GM21447 (cell line): ENCODE data around the gene GPR68.

Experiments used
- ATAC-seq: cut with Tn5 transposase; IDR thresholded peaks from one replicate; pipeline ENCODE4 v1.9.1; 2021; ENCODE audit not compliant: unreplicated experiment

The GPR68 gene, protein sequence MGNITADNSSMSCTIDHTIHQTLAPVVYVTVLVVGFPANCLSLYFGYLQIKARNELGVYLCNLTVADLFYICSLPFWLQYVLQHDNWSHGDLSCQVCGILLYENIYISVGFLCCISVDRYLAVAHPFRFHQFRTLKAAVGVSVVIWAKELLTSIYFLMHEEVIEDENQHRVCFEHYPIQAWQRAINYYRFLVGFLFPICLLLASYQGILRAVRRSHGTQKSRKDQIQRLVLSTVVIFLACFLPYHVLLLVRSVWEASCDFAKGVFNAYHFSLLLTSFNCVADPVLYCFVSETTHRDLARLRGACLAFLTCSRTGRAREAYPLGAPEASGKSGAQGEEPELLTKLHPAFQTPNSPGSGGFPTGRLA

DNA sequence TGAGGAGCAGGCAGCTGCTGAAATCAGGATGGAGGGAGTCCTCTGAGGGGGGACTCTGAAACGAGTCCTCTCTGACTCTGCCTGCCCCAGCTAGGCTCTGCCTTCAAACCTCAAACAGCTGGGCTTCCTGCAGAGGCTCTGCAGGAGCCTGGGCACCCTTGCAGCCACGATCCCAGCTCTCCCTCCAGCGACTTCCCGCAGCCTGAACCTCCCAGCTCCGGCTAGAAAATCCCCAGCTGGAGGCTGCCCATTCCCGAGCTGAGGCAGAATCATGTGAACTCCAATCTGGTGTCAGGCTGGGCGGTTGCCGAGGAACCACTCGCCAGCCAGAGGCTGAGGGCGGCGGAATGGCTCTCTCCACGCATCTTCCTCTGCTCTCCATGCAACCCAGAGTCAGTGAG is at the start of gene GPR68:
Gene GPR68, minus strand, starts transcription at position 204 of the 401 bp plus-strand sequence. CDS start 9,654 bp downstream, outside the sequence.
- no peak for ATAC-seq

DNA sequence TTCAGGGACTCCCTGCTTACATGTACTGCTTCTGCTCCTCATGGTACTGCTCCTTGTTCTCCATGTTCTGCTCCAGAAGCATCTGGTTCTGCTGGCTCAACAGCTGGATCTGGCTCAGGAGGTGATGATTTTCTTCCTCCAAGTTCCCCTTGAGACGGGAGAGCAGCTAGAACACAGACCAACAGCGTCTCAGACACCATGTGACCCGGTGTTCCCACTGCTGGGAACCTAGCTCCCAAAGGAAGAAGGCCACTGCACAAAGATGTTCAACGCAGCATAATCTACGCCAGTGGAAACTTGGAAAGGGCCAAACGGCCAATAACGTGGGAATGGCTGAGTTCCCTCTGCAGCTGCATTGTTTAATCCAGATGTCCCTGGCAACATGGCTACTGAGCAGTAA is 49.6 kb upstream of the GPR68 start:
- ATAC-seq: no peak

DNA sequence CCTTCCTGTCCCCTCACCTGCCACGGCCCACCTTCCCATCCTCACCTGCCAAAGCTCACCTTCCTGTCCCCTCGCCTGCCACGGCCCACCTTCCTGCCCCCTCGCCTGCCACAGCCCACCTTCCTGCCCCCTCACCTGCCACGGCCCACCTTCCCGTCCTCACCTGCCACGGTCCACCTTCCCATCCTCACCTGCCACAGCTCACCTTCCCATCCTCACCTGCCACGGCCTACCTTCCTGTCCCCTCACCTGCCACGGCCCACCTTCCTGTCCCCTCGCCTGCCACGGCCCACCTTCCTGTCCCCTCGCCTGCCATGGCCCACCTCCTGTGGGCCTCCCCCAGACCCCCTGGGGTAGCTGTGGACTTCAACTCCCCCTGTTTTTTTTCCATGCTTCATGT is 48.8 kb upstream of the GPR68 start:
- ATAC-seq: no peak

DNA sequence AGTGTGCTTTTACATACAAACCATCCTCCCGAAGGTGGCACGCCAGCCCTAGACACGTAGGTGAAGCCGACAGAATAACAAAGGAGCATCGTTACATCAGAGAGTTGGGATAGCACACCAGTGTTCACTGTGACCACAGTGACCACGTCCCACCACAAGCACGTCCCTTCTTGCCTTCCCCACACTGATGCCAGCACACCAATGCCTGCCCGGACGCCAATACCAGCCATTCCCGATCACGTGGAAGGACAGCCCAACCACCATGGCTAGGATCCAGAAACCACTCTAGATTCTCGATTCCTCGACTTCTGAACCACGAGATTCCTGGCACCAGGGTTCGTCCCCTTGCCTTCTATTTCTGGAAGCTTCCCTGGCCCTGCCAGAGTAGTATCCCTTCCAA is 48.0 kb upstream of the GPR68 start:
- ATAC-seq: no peak

DNA sequence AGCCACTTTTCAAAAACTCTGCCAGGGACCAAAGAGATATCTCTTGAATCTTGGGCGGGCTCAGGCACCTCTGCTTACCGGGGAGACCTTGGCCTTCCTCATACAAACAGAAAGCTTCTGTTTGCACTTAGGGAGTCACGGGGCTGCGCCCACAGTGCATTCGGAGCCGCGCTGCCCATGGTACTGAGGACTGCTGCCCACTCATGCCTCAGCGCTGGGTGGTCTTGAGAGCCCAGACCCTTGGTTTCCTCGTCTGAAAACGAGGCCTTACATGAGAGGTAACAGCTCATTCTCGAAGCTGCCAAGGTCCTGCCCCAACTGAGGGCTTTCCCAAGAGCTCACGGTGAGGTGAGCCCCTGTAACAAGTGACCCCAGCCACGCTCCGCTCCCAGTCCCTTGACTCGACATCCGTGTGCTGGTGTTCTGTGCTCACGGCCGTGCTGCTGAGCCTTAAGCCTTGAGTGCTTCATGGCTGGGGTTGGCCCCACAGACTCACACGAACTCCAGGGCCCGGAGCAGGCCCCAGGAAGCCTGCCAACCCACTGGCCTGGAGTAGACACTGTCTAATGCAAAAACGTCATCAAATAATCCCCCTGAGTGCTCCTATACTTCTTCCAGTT is 47.4 kb upstream of the GPR68 start:
- ATAC-seq: no peak

DNA sequence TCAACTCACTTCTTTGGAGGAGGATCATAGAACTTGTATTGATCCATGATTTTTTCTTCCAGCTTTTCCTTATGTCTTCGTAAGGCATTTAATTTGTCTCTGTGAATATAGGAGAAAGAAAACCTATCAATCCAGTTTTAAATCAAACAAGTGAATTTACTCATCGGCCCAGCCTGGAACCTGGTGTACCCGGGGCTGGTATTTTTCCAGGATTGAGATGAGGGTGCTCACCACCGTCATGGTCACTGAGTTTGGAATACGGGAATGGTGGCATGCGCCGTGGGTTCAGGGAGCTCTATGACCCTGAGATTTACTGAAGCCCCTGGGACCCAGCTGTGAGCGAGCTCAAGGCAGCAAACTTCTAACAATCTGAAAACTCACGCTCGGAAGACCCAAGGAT is 46.5 kb upstream of the GPR68 start:
- ATAC-seq: no peak

DNA sequence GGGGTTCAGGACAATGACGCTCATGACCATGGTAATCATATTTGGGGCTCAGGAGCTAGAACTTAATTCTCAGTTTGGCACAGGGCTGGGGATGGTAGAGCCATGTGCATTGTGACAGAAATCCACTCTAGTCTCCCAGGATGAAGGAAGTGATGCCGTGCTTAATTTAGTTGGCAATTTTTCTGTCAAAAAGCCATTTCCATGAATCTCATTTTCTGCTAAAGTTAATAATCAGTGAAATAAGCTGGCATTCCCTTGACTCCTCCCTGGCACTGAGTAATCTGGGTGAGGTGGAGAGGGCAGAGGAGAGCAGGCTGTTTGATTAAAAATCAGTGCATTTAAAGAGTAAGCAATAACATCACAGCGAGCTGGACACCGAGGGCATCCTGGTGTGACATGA is 45.0 kb upstream of the GPR68 start:
- ATAC-seq: no peak

DNA sequence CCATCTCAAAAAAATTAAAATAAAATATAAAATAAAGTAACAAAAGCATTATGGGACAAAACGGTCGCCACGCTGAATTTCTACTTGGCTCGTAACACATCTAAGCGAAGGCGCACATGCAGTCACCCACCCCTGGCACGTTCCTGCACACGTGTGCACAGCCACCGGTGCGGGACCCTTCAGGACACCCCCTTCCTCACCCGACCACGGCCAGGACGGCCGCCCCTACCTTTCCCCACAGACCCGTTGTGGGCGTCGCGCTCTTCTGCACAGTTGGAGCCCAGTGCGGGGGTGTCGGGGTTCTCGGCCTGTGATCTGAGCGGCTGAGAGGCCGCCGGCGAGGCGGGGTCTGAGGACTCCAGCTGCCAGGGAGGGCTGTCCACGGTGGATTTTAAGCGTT is 44.4 kb upstream of the GPR68 start:
- no peak for ATAC-seq

DNA sequence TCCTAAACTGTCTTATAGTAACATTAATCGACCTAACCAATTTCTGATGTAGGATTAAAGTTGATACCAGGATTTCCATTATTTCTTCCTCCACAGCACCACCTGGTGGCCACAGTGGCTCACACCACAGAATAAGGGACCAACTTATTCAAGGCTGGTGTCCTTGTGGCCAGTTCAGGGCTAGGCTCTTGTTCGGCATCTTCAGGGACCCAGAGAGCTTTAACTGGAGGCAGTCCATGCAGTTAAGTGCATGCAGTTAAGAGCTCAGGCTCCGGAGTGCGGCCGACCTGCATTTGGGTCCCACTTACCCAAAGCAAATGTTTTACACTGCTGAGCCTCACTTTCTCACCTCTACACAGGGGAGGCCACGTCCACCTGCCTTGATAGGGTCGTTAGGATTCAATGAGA is 42.0 kb upstream of the GPR68 start:
- peak; percentile 51 for ATAC-seq

DNA sequence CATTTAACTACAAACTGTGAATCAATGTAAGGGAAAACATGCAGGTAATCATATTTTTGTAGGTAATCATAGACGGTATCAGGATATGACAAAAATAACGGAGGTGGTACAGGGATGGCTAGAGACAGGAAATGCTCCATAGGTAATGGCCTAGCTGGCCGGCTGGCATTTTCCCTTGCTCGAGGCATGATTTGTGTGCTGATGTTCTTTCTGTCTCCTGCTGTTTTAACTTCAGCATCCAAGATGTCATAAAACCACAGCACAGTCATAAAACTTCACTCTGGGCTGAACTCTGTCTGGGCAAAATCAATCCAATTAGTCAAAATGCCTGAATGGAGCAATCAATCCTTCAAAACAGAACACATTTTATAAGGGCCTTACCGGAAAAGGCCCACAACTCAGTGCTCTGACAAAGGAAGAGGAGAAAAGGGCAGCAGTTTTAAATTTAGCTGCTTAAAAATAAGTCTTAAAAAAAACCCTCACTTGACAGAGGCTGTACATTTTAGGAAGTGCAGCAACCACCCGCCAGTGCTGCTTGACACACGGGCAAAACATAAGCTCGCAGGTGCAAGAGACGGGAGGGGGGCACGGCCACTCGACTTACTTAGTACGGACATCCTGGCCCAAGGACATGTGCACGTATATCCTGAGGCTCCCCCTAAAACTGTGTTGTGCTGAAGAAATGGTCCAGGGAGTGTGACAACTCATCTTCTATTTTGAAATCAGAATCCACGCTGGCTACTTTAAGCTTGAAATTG is 40.5 kb upstream of the GPR68 start:
- ATAC-seq: no peak

DNA sequence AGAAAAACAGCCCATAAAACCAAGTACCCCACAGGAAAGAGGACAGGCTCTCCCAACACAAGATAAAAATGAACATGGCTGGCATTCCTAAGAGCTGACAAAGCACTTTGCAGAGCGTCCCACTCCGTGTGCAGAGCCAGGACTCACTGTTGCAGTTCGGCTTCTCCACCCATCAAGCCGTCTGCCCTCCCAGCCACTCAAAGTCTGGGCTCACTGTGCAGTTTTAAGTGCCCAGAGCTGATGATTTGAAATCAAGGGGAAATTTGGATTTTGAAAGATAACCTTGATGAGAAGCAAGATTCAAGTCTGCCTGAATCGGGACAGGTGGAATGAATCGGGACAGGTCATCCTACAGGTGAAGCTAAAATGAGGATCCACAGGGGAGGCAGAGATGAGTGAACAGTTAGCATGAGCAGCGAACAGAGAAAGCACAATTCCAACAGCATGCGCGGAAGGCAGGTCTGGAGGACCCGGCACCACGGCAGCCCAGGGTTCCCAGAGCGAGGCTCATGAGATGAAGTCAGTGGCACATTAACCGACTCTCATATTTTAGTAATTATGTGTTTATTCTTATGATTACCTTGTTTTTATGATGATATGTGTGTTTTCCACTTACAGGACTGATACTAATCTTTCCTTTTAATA is 39.8 kb upstream of the GPR68 start:
- no peak for ATAC-seq

DNA sequence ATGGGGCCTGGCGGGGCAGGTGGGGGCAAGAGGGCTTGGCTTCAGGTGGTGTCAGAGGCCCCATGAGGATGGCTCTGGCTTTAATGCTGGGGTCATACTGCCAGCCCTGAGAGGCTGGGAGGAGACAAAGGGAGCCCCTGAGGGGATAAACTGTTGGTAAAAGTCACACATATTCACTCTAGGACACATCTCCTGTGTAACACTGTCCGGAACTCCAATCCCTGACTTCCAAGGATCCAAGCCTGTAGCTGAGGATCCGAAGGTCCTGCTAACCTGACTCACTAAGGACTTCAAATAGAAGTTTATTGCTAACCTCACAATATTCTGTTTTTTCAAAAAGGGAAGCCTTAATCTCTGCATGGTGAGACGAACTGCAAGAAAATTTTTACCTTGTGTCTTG is 39.2 kb upstream of the GPR68 start:
- no peak for ATAC-seq

DNA sequence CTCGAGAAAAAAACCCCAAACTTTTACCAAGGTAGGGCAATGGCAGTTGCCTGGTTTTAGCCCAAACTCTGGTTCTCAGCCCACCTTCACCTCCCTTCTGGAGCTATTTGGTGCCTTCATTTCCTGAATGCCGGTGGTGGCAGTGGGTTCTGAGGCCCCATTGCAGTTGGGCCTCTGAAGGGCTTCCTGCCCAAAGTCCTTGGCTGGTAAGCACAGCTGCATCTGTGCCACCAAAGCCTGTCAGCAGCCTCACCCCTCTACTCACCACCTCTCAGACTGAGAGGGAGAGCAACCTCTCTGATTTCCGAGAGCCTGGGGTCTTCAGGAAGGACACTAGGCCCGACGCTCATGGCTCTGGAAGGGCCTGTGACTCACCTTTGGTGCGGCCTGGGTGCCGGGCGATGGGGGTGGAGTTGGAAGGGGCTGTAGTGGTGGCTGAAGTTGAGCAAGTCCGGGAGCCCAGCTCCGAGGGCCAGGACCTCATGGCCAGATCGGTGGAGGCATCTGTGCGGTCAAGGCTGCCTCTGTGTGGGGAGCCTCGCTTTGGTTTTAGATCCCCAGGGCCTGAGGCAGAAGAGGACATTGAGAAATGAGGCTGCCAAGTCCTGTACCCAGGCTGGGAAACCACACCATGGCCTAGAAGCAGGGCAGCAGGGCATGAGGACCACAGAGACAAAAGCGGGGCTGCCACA is 38.6 kb upstream of the GPR68 start:
- no peak for ATAC-seq

DNA sequence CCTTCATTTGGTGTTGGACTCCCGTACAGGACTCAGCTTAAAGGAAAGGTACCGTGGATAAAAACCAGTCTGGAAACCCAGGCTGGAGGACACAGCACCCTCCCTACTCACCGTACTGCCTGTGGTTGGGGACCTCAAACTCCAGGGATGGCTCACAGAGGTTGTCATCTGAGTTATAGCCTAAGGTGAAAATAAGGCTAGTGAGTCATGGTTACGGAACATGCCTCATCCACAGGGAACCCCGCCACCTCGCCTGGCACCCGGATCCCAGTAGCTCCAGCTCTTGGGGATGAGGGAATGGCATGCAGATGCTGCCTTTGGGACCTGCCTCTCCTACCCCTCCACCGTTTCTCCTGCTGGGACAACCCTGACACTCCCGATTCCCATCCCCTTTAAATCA is 36.8 kb upstream of the GPR68 start:
- ATAC-seq: no peak

DNA sequence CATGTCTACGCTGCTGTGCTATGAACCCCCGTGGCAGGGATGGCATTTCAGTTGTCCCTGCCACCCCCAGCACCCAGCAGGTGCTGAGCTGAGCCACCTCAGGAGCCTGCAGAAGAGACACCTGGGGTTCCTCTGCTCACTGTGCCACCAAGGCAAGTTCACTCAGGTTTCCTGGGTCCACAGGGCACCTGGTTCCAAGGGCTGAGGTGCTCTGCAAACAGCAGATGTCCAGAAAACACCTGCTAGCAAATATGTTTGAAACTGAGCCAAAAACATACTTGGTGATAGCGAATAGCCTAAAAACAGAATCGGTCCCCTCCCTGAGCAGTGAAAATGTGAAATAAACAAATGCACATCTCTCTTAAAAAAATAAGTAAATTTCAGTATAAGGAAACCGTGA is 35.6 kb upstream of the GPR68 start:
- ATAC-seq: no peak

DNA sequence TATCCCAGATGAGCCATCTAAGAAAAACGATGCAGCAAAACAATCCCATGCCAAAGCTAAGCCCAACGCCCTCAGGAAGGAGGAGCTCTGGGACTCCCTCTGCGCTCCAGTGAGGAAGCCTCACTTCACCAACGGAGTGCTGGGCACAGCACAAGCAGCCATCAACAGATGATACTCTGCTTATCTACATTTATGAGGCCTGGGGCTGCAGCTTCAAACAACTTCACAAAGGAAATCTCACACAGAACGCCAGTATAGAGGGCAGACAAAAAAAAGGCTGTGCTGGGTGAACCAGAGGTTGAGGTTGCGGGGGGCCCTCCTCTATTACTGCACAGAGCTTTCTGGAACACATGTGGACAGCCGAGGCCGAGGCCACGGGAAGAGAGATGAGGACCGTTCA is 34.9 kb upstream of the GPR68 start:
- no peak for ATAC-seq

DNA sequence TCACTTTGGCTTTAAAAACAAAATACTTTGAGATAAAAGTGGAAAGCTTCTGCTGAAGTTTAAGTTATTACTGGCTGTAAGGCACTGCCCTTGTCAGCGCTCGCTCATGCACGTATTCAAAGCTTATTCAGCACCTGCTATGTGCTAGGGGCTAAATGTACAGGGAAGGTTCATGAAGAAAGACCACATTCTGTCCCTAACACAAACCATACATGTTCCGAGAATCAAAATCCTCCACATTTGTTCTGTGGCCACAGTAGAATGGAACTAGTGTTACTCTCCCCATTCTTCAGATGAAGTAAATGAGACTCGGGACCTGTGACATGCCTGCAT is 33.8 kb upstream of the GPR68 start:
- ATAC-seq: no peak

DNA sequence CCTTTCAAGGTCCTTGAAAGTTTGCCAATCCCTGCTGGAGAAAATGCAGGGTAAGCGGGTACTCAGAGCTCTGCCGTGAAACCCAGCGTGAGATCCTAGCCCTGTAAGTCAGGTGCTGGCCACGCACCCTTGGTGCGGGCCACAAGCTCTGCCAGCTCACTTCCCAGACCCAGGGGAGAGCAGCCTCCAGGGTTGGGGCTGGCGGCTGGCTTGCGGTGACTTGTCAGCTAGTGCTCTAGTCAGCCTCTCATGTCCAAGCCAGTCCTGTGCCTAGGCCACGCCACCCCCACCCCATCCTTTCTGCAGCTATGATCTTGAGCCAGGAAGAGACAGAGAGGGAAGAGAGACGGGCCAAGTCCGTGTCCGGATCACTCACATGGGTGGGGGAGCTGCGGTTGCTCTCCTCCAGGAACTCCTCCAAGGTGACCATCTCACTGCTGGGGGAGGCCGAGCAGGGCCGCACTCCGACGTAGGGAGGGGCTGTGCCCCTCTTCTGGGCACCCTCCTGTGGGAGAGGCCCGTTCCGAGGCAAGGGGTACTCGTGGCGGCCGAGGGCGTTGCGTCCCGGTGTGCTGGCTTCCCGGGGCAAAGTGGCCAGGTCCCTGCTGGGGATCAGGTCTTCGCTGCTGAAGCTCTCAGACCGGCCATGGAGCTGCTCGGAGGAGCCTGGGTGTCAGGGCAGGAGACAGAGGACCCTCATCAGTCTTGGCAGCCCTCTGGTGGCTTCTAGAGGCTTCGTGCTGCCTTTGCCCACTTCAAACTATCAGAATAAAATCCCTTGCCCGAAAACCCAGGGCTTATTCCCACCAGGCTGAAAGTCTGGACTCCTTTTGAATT is 33.3 kb upstream of the GPR68 start:
- no peak for ATAC-seq

DNA sequence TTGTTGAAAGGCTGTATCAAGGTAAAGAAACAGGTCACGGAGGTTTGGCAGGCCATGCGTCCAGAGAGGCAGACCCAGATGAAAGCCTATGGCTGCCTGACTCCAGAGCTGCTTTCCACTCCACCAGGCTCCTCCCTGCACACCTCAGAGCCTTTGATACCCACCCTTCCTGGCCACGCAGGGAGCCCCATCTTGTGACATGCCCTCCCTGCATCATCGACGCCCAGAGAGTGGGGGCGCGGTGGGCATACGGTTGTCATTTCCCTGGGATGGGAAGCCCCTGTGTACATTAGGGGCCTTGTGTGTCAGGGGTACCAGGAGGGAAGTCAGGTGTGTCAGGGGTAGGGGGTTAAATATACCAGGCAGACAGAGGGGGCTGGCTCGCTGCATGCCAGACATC is 30.3 kb upstream of the GPR68 start:
- ATAC-seq: no peak

DNA sequence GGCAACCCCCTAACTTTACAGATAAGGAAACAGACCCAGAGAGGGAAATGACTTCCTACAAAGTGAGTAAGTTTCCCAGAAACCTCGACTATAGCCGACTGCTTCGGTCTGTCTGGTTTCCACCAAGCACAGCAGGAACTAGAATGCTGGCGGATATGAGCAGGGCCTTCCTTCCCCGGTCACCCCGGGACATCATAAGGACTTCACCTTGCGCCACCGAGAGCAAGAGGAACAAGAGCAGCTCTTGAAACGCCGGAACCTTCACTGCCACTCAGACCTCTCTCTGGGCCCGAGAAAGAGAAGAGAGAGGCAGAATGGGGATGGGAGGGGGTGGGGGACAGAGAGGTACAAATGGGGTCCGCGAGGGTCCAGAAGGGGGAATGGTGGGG is 29.4 kb upstream of the GPR68 start:
- no peak for ATAC-seq
